HG03066 (cell line): Measurements from ENCODE around the gene ESRRA.

Experiments
- ATAC-seq: cut with Tn5 transposase; IDR thresholded peaks from one replicate; pipeline ENCODE4 v1.9.1; 2021; ENCODE audit warnings: low read depth; ENCODE audit not compliant: unreplicated experiment

Gene ESRRA

GRCh38 chr11:64305075-64305690 is at the start of gene ESRRA:
Gene ESRRA, plus strand, starts transcription at chr11:64305524. Its CDS starts 1,656 bp downstream, at chr11:64307180.
- ATAC-seq, result peak; percentile 67

- no peak for ATAC-seq
Observed at GRCh38 chr11:64256300-64256699, 49.0 kb upstream of the ESRRA start.

GRCh38 chr11:64258356-64258755 is 47.0 kb upstream of the ESRRA start:
- no peak for ATAC-seq

DNA sequence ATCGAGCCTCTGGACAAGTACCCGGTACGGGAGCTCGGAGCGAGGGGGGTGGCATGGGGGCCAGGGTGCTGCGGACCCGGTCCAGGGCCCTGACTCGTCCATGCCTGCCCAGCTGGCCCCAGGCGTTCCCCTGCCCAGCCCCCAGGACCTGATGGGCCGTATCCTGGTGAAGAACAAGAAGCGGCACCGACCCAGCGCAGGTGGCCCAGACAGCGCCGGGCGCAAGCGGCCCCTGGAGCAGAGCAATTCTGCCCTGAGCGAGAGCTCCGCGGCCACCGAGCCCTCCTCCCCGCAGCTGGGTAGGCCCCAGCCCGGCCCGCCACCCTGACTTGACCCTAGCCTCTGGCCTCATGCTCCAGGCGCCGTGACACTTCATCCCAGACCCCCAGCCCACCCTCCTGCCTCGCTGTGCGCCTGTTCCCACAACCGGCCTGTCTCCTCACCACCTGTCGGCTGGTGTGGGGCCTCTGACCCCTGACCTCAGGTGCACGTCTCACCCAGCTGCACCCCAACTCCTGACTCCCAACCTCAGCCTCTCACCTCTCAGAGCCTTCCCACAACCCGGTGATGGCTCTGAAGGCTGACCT is 46.3 kb upstream of the ESRRA start:
- no peak for ATAC-seq

GRCh38 chr11:64259533-64260067 is 45.7 kb upstream of the ESRRA start:
- ATAC-seq, result no peak

DNA sequence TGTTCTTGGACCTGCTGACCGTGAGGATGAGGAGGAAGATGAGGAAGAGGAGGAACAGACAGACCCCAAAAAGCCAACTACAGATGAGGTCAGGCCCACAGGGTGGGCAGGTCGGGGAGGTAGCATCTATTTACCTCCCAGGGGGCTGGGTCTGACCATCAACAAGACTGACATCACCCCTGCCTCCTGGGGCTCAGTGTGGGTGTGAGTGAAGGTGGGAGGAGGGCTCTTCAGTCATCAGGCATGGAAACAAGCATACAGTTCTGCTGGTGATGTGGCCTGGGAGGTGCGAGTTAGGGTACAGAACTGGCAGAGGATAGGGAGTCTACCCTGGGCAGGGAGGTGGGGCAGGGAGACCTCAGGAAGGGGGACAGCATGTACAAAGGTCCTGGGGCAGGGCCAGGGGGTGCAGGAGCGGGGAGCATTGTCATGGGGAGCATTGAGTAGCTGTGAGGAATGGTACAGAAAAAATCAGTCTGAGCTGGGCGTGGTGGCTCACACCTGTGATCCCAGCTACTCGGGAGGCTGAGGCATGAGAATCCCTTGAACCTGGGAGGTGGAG is 45.1 kb upstream of the ESRRA start:
- ATAC-seq, result no peak

- ATAC-seq, result no peak
Observed at GRCh38 chr11:64261556-64262080, 43.7 kb upstream of the ESRRA start.

- no peak for ATAC-seq
Observed at GRCh38 chr11:64262271-64263002, 42.9 kb upstream of the ESRRA start.

- no peak for ATAC-seq
Observed at GRCh38 chr11:64263021-64263946, 42.0 kb upstream of the ESRRA start.

DNA sequence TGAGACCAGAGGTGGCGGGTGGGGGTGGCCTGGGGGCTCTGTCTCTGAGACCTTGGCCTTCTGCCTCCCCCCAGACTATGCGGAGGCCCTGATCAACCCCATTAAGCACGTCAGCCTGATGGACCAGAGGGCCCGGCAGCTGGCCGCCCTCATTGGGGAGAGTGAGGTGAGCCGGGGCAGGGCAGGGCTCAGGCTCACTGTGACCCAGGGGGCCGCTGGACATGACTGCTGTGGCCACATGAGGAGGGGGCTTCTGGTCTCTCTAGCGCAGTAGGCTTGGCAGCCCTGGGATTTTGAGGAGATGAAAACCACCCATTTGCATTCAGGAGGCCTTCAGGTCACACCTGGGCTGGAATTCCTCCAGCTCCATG is 41.4 kb upstream of the ESRRA start:
- ATAC-seq, result no peak

GRCh38 chr11:64264371-64264852 is 40.9 kb upstream of the ESRRA start:
- no peak for ATAC-seq

- ATAC-seq, result no peak
Observed at GRCh38 chr11:64265176-64266160, 39.9 kb upstream of the ESRRA start.

- no peak for ATAC-seq
Observed at GRCh38 chr11:64266339-64266738, 39.0 kb upstream of the ESRRA start.

- ATAC-seq, result no peak
Observed at GRCh38 chr11:64267207-64267945, 37.9 kb upstream of the ESRRA start.

GRCh38 chr11:64268025-64268892 is 37.1 kb upstream of the ESRRA start:
- no peak for ATAC-seq

DNA sequence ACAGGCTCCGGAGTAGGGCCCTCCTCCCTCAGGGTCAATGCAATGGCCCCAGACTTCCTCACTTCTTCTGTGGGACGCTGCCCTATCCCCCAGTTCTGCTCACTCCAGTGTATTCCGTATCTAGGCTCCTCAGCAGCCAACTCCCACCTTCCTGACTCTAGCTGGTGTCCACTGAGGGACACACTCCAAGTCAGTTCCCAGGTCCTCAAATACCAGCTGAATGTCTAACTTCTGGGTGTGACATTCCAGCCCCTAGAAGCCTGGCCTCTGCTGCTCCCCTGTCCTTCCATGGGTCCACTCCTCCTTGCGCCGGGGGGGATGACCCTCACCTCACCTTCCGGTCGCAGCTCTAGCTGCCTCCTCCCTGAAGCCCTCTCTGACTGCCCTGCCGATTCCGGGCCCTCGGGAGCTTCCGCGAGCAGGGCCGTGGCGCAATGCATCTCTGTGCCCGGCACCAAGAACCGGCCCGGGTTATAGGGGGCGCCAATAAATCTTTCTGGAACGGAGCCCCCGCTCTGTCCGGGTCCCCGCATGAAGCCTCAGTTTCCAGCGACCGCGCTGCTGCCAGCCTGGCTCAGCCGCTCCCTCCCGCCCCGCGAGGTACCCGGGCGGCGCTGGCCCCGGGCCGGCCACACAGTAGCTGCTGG is 36.3 kb upstream of the ESRRA start:
- ATAC-seq, result peak; percentile 24
